Fibroblast of skin of abdomen (primary cell): ENCODE data around the gene DDX50. TPM values are rescaled to one million over a fixed set of nuclear protein-coding genes. Genes with fewer than 3 reads are reported as not detected.
"Not testable (repeated sequence)": the region's sequence is repeated elsewhere in the genome, so short reads cannot be mapped to it uniquely, and the experiment has no call there.

ENCODE experiments used
- DNase-seq: peaks from one replicate; pipeline ENCODE4 v3.0.0-alpha.2; 2013
- polyA plus RNA-seq, 2 experiments: library from polyadenylated mRNA; unstranded; fragments of 120-200 nt; gene quantifications; one replicate each; pipeline ENCODE4 v1.2.1, GENCODE V29; 2013; ENCODE audit not compliant: insufficient read length in 2 of 2

DDX50 gene
- 53.4 TPM for polyA plus RNA-seq (2013, experiment 1 of 2; ENCODE audit: insufficient read length)
- 55.5 TPM for polyA plus RNA-seq (2013, experiment 2 of 2; ENCODE audit: insufficient read length)

- DNase-seq = peak; percentile 99
Observed at GRCh38 chr10:68901105-68901927, at the start of gene DDX50. Gene DDX50 (plus strand): TSS chr10:68901315. CDS start chr10:68901385, 70 bp downstream.

GRCh38 chr10:68856352-68856751 lies 44.8 kb upstream of the DDX50 start:
- no peak for DNase-seq

GRCh38 chr10:68857005-68857404 lies 44.1 kb upstream of the DDX50 start:
- DNase-seq = no peak

GRCh38 chr10:68861253-68861652 lies 39.9 kb upstream of the DDX50 start:
- DNase-seq = no peak

GRCh38 chr10:68864611-68865010 lies 36.5 kb upstream of the DDX50 start:
- no peak for DNase-seq

GRCh38 chr10:68868173-68868572 lies 32.9 kb upstream of the DDX50 start:
- DNase-seq = not testable (repeated sequence)

GRCh38 chr10:68869623-68870022 lies 31.5 kb upstream of the DDX50 start:
- no peak for DNase-seq

GRCh38 chr10:68870061-68870460 lies 31.1 kb upstream of the DDX50 start:
- DNase-seq = no peak

- no peak for DNase-seq
Observed at GRCh38 chr10:68870545-68871104, 30.5 kb upstream of the DDX50 start.

GRCh38 chr10:68871105-68871711 lies 29.9 kb upstream of the DDX50 start:
- DNase-seq = peak; percentile 33

- DNase-seq = peak; percentile 87
Observed at GRCh38 chr10:68871731-68872342, 29.3 kb upstream of the DDX50 start.

- DNase-seq = no peak
Observed at GRCh38 chr10:68876246-68877138, 24.6 kb upstream of the DDX50 start.

GRCh38 chr10:68877482-68878110 lies 23.5 kb upstream of the DDX50 start:
- no peak for DNase-seq

- no peak for DNase-seq
Observed at GRCh38 chr10:68878496-68878895, 22.6 kb upstream of the DDX50 start.

GRCh38 chr10:68879628-68880027 lies 21.5 kb upstream of the DDX50 start:
- DNase-seq = no peak

- no peak for DNase-seq
Observed at GRCh38 chr10:68880181-68880580, 20.9 kb upstream of the DDX50 start.

GRCh38 chr10:68895041-68895440 lies 6.1 kb upstream of the DDX50 start:
- DNase-seq = no peak

- peak; percentile 71 for DNase-seq
Observed at GRCh38 chr10:68897336-68897741, 3.8 kb upstream of the DDX50 start.

- DNase-seq = no peak
Observed at GRCh38 chr10:68899186-68899745, 1.8 kb upstream of the DDX50 start.

GRCh38 chr10:68900427-68901104 lies 549 bp upstream of the DDX50 start:
- no peak for DNase-seq

- DNase-seq = no peak
Observed at GRCh38 chr10:68902382-68902781, 1.3 kb downstream of the DDX50 start.
